HEK293T (cell line): ENCODE data around the gene SLC35G3.

Source experiments
- ARNT ChIP-seq: fragments of 450-650 bp; IDR thresholded peaks from 2 replicates; pipeline ENCODE4 v1.6.1; 2017; ENCODE audit warnings: mild to moderate bottlenecking
- BHLHE40 ChIP-seq: fragments of 450-650 bp; IDR thresholded peaks from 2 replicates; pipeline ENCODE4 v1.6.1; 2016; ENCODE audit warnings: mild to moderate bottlenecking, moderate library complexity, borderline replicate concordance
- CTBP1 ChIP-seq: fragments of 450-650 bp; IDR thresholded peaks from 2 replicates; pipeline ENCODE4 v1.6.1; 2016; ENCODE audit warnings: borderline replicate concordance
- ELF4 ChIP-seq: fragments of 450-650 bp; IDR thresholded peaks from 2 replicates; pipeline ENCODE4 v1.6.1; 2017; ENCODE audit warnings: antibody characterized with exemption
- FOXK2 ChIP-seq: fragments of 450-650 bp; IDR thresholded peaks from 2 replicates; pipeline ENCODE4 v1.6.1; 2016; ENCODE audit warnings: mild to moderate bottlenecking
- FOXM1 ChIP-seq: fragments of 450-650 bp; IDR thresholded peaks from 2 replicates; pipeline ENCODE4 v1.6.1; 2017; ENCODE audit warnings: mild to moderate bottlenecking, borderline replicate concordance
- HDGF ChIP-seq: fragments of 450-650 bp; IDR thresholded peaks from 2 replicates; pipeline ENCODE4 v1.6.1; 2017; ENCODE audit warnings: antibody characterized with exemption, borderline replicate concordance
- SP1 ChIP-seq: fragments of 450-650 bp; IDR thresholded peaks from 2 replicates; pipeline ENCODE4 v1.6.1; 2017
- SUZ12 ChIP-seq: fragments of 450-650 bp; IDR thresholded peaks from 2 replicates; pipeline ENCODE4 v1.6.1; 2016; ENCODE audit warnings: mild to moderate bottlenecking
- TARDBP ChIP-seq: fragments of 450-650 bp; IDR thresholded peaks from 2 replicates; pipeline ENCODE4 v1.6.1; 2016
- ZNF384 ChIP-seq: fragments of 450-650 bp; IDR thresholded peaks from 2 replicates; pipeline ENCODE4 v1.6.1; 2016

- no peak for TF ChIP-seq FOXM1
- TF ChIP-seq ARNT, result no peak
- no peak for TF ChIP-seq CTBP1
- no peak for TF ChIP-seq SP1
- no peak for TF ChIP-seq BHLHE40
- TF ChIP-seq ZNF384, result no peak
- no peak for TF ChIP-seq SUZ12
- no peak for TF ChIP-seq TARDBP
- no peak for TF ChIP-seq HDGF
- no peak for TF ChIP-seq ELF4
- no peak for TF ChIP-seq FOXK2
Observed at GRCh38 chr17:35154196-35155165, 39.7 kb downstream of the SLC35G3 start.
